Caco-2 (cell line): ENCODE results near the gene ENO3. TPM values are rescaled to one million over a fixed set of nuclear protein-coding genes. Genes with fewer than 3 reads are reported as not detected.
A peak's percentile ranks its signal among the peaks of the same experiment; 100 is the strongest.

Experiments used
- BruUV-seq: library from RNA; stranded (reverse); fragments of 400-500 nt; replicated peaks from 2 replicates; lab custom pipeline; 2021; lab: Mats Ljungman, UMichigan
- CTCF ChIA-PET: fragments of 300-600 bp; sonication (Branson Sonifier 250); formaldehyde crosslinking; loops from one replicate; lab custom pipeline; 2022; ENCODE audit warnings: antibody characterized with exemption; lab: Charles Lee
- POLR2A ChIA-PET: fragments of 300-600 bp; sonication (Branson Sonifier 250); formaldehyde crosslinking; loops from one replicate; lab custom pipeline; 2022; ENCODE audit warnings: antibody characterized with exemption; lab: Charles Lee
- DNase-seq, 2 experiments: peaks; one replicate each; pipeline versions ENCODE4 v3.0.0 to v3.0.0-alpha.2; 2020 to 2022
- H3K27me3 ChIP-seq: replicated peaks from 2 replicates; pipeline ENCODE4 v1.6.0; 2011; ENCODE audit warnings: low read length; ENCODE audit not compliant: control insufficient read depth, insufficient read depth
- H3K36me3 ChIP-seq: 2 replicates; pipeline ENCODE4 v1.5.1; 2011; ENCODE audit warnings: low read length; ENCODE audit not compliant: control insufficient read depth, insufficient read depth
- H3K4me1 ChIP-seq: fragments of 250-450 bp; sonication (Bioruptor Pico); 2 replicates; pipeline ENCODE4 v1.5.1; 2020; ENCODE audit warnings: mild to moderate bottlenecking
- H3K4me3 ChIP-seq: 2 replicates; pipeline ENCODE4 v1.5.1; 2011; ENCODE audit warnings: low read depth, mild to moderate bottlenecking, control low read depth, low read length
- H3K9me3 ChIP-seq: fragments of 250-450 bp; sonication (Bioruptor Pico); 2 replicates; pipeline ENCODE4 v1.5.1; 2020; ENCODE audit warnings: mild to moderate bottlenecking, moderate library complexity
- H3K27ac Mint-ChIP-seq: one replicate; pipeline ENCODE4 v1.8.0; 2022; ENCODE audit warnings: mixed read lengths; ENCODE audit not compliant: unreplicated experiment
- H3K27me3 Mint-ChIP-seq: one replicate; pipeline ENCODE4 v1.8.0; 2022; ENCODE audit warnings: mixed read lengths; ENCODE audit not compliant: insufficient read depth, unreplicated experiment
- H3K36me3 Mint-ChIP-seq: one replicate; pipeline ENCODE4 v1.8.0; 2022; ENCODE audit warnings: mild to moderate bottlenecking, mixed read lengths; ENCODE audit not compliant: insufficient read depth, unreplicated experiment
- H3K4me1 Mint-ChIP-seq: one replicate; pipeline ENCODE4 v1.8.0; 2022; ENCODE audit warnings: low read depth, mixed read lengths; ENCODE audit not compliant: unreplicated experiment
- H3K4me3 Mint-ChIP-seq: one replicate; pipeline ENCODE4 v1.8.0; 2022; ENCODE audit warnings: mild to moderate bottlenecking, moderate library complexity, mixed read lengths; ENCODE audit not compliant: unreplicated experiment
- H3K9me3 Mint-ChIP-seq: one replicate; pipeline ENCODE4 v1.8.0; 2022; ENCODE audit warnings: mixed read lengths; ENCODE audit not compliant: unreplicated experiment
- intact Hi-C: fragments of 100-400 bp; cut with micrococcal nuclease; formaldehyde crosslinking; loops from one replicate; pipeline ENCODE4 v1.10.0; 2022; ENCODE audit not compliant: unreplicated experiment
- total RNA-seq: library from RNA; stranded (reverse); gene quantifications from 2 replicates; pipeline ENCODE4 v1.2.3, GENCODE V29; 2022
- TF ChIP-seq, protein P1 (sequence below), 2 experiments: fragments of 200-600 bp in 1 of 2; IDR thresholded peaks; 1 replicate in 1 of 2; 2 replicates in 1 of 2; pipeline versions ENCODE4 v1.5.1 to v1.8.0; 2011 to 2022; ENCODE audit warnings: antibody characterized with exemption in 1 of 2, control low read depth in 1 of 2, inconsistent platforms in 1 of 2, low read depth in 1 of 2, low read length in 1 of 2, mild to moderate bottlenecking in 1 of 2, moderate library complexity in 1 of 2; ENCODE audit not compliant: insufficient read depth in 1 of 2, severe bottlenecking in 1 of 2, unreplicated experiment in 1 of 2

Gene ENO3
- total RNA-seq, 1 experiment from 2014 or later = 8.1 TPM

DNA sequence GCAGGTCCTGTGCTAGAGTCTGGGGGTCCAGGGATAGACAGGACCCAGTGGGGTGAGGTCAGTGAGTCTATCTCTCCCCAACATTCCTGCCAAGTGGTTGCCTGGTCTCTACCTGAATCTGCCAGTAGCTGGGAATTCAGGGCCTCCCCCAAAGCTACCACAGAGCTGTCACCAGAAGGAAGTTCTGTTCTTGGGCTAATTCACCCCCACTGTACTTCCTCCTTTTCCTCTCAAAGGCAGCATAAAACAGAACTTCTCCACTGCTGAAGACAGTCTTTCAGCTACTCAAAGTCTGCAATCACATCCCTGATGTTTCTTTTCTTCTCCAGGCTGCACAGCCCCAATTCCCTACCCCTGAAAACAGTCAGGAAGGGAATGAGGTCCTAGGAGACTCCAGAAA, 27.8 kb downstream of the ENO3 start:
- Histone ChIP-seq H3K4me3 (no peak overlapping the region), H3K4me1 (no peaks in the 10 kb centered on the region), H3K27me3 (no peaks in the 10 kb centered on the region), H3K36me3 (no peaks in the 10 kb centered on the region), H3K9me3 (no peaks in the 10 kb centered on the region)
- Mint-ChIP-seq H3K4me3 (no peak overlapping the region), H3K36me3 (peaks cover 43% of the 10 kb centered on the region), H3K9me3 (no peaks in the 10 kb centered on the region), H3K4me1 (peaks cover 16% of the 10 kb centered on the region), H3K27me3 (no peaks in the 10 kb centered on the region), H3K27ac (no peak overlapping the region)
- POLR2A ChIA-PET = no interaction called here
- TF ChIP-seq, protein P1, sequence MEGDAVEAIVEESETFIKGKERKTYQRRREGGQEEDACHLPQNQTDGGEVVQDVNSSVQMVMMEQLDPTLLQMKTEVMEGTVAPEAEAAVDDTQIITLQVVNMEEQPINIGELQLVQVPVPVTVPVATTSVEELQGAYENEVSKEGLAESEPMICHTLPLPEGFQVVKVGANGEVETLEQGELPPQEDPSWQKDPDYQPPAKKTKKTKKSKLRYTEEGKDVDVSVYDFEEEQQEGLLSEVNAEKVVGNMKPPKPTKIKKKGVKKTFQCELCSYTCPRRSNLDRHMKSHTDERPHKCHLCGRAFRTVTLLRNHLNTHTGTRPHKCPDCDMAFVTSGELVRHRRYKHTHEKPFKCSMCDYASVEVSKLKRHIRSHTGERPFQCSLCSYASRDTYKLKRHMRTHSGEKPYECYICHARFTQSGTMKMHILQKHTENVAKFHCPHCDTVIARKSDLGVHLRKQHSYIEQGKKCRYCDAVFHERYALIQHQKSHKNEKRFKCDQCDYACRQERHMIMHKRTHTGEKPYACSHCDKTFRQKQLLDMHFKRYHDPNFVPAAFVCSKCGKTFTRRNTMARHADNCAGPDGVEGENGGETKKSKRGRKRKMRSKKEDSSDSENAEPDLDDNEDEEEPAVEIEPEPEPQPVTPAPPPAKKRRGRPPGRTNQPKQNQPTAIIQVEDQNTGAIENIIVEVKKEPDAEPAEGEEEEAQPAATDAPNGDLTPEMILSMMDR (IDR thresholded peaks at IDR 0.05; ENCODE audit: insufficient read depth in 1 of 2, low read depth in 1 of 2, low read length in 1 of 2, severe bottlenecking in 1 of 2, unreplicated experiment in 1 of 2) = no peak
- CTCF ChIA-PET = no interaction called here
- intact Hi-C loops = no loop called here
- BruUV-seq = no TSS peak
- no peak for DNase-seq

DNA sequence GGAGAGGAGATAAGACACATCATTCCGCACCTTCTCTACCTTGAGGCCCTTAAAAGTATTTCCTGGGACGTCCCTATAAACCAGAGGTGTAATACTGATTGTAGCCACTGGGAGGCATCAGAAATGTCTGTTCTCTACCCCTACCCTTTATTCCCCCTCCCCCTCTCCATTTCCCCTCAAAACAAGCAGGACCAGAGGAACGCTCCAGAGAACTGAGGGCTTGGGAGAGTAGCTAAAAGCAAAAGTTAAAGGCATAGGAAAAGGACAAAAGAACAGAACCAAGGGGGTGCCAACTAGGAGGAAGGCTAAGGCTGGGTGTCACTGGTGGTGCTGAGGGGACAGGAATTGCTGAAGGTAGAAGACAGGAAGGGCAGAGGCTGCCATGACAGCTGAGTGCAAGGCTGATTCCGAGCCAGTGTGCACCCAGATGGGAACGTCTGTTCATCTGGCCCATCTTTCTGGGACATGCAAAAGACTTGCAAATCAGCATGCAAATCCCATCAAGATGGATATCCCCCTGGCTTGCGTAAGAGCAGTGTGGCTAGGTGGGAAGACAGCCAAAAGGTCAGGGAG, 29.8 kb downstream of the ENO3 start:
- Mint-ChIP-seq H3K4me3 (no peak overlapping the region), H3K36me3 (peaks cover 28% of the 10 kb centered on the region), H3K27me3 (no peaks in the 10 kb centered on the region), H3K9me3 (no peaks in the 10 kb centered on the region), H3K4me1 (peaks cover 8% of the 10 kb centered on the region), H3K27ac (no peak overlapping the region)
- intact Hi-C loops = loop anchor here (1.0 kb wide), 1 partner anchor 82 kb away; no protein-coding TSS in a partner anchor
- H3K4me1 ChIP-seq = no peaks in the 10 kb centered on the region
- peak in 1 of 2 experiments; percentile 55 for DNase-seq
- TF ChIP-seq, protein P1 (IDR thresholded peaks at IDR 0.05; ENCODE audit: insufficient read depth in 1 of 2, low read depth in 1 of 2, low read length in 1 of 2, severe bottlenecking in 1 of 2, unreplicated experiment in 1 of 2) = peak; percentile 35 to 49
- no peak overlapping the region for H3K4me3 ChIP-seq
- H3K9me3 ChIP-seq = no peaks in the 10 kb centered on the region
- POLR2A ChIA-PET = no interaction called here
- H3K36me3 ChIP-seq = no peaks in the 10 kb centered on the region
- CTCF ChIA-PET = no interaction called here
- BruUV-seq = no TSS peak
- H3K27me3 ChIP-seq = no peaks in the 10 kb centered on the region

DNA sequence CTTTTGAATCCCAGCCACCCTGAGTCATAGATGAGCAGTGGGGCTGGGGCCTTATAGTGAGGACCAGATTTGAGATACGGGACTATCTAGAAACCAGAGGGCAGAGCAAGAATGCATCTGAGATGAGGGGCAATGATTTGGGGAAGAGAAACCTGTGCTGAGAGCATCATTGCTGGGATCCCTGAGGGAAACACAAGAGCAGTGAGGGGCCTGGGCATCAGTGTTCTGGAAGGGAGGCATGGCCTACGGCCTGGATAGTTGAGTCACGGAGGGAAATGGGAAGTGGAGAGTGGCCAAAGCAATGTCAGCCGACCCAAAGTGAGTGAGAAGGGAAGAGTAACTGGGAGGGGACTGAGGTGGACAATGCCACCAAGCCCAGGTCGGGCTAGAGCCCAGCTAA, 31.4 kb downstream of the ENO3 start:
- no peak overlapping the region for H3K27ac Mint-ChIP-seq
- peaks cover 7% of the 10 kb centered on the region for H3K4me1 Mint-ChIP-seq
- no peaks in the 10 kb centered on the region for H3K9me3 Mint-ChIP-seq
- Histone ChIP-seq H3K4me3 (no peak overlapping the region), H3K9me3 (no peaks in the 10 kb centered on the region), H3K36me3 (no peaks in the 10 kb centered on the region), H3K4me1 (no peaks in the 10 kb centered on the region), H3K27me3 (no peaks in the 10 kb centered on the region)
- no TSS peak for BruUV-seq
- POLR2A ChIA-PET = no interaction called here
- H3K36me3 Mint-ChIP-seq = peaks cover 26% of the 10 kb centered on the region
- TF ChIP-seq, protein P1 (IDR thresholded peaks at IDR 0.05; ENCODE audit: insufficient read depth in 1 of 2, low read depth in 1 of 2, low read length in 1 of 2, severe bottlenecking in 1 of 2, unreplicated experiment in 1 of 2) = no peak
- CTCF ChIA-PET = no interaction called here
- no peak for DNase-seq
- intact Hi-C loops = no loop called here
- no peaks in the 10 kb centered on the region for H3K27me3 Mint-ChIP-seq
- no peak overlapping the region for H3K4me3 Mint-ChIP-seq
